Neural cell (in vitro differentiated cells): Measurements from ENCODE around the gene ADIG. TPM values are rescaled to one million over a fixed set of nuclear protein-coding genes. Genes with fewer than 3 reads are reported as not detected.

ENCODE experiments used
- H2AFZ ChIP-seq: fragments of 200-600, 300-800 bp; sonication (generic), shearing (Covaris generic); 2 replicates; pipeline ENCODE4 v1.6.0; 2014; ENCODE audit warnings: low read depth, mild to moderate bottlenecking, antibody characterized with exemption, low read length, moderate library complexity
- H3F3A ChIP-seq: fragments of 200-600 bp; shearing (Covaris generic); 2 replicates; pipeline ENCODE4 v1.6.1; 2016; ENCODE audit warnings: mild to moderate bottlenecking, moderate library complexity, mixed read lengths, antibody characterized with exemption, low read length; ENCODE audit not compliant: insufficient read depth, poor library complexity, severe bottlenecking
- H3K27ac ChIP-seq: fragments of 200-600, 300-800 bp; sonication (generic), shearing (Covaris generic); 2 replicates; pipeline ENCODE4 v1.5.1; 2014; ENCODE audit warnings: mild to moderate bottlenecking, low read length, moderate library complexity
- H3K27me3 ChIP-seq: fragments of 300-800, 200-600 bp; sonication (generic), shearing (Covaris generic); 2 replicates; pipeline ENCODE4 v1.6.0; 2014; ENCODE audit warnings: mild to moderate bottlenecking, low read depth, low read length, moderate library complexity; ENCODE audit not compliant: insufficient read depth
- H3K36me3 ChIP-seq: fragments of 300-800, 200-600 bp; sonication (generic), shearing (Covaris generic); 2 replicates; pipeline ENCODE4 v1.5.1; 2014; ENCODE audit warnings: mild to moderate bottlenecking, antibody characterized with exemption, low read length, moderate library complexity; ENCODE audit not compliant: insufficient read depth
- H3K4me2 ChIP-seq: fragments of 300-800, 200-600 bp; sonication (generic), shearing (Covaris generic); 2 replicates; pipeline ENCODE4 v1.6.0; 2014; ENCODE audit warnings: mild to moderate bottlenecking, low read length
- H3K4me3 ChIP-seq: fragments of 300-800, 200-600 bp; sonication (generic), shearing (Covaris generic); 2 replicates; pipeline ENCODE4 v1.5.1; 2014; ENCODE audit warnings: mild to moderate bottlenecking, low read length, moderate library complexity
- H3K79me2 ChIP-seq: fragments of 200-600 bp; shearing (Covaris generic); replicated peaks from 2 replicates; pipeline ENCODE4 v1.6.0; 2014; ENCODE audit warnings: mild to moderate bottlenecking, low read length, moderate library complexity; ENCODE audit not compliant: insufficient read depth
- H3K9ac ChIP-seq: fragments of 300-800, 200-600 bp; sonication (generic), shearing (Covaris generic); 2 replicates; pipeline ENCODE4 v1.6.1; 2016; ENCODE audit warnings: mild to moderate bottlenecking, low read length, mixed read lengths
- H3K9me2 ChIP-seq: fragments of 200-600 bp; shearing (Covaris generic); 2 replicates; pipeline ENCODE4 v1.6.1; 2016; ENCODE audit warnings: mild to moderate bottlenecking, low read length, mixed read lengths; ENCODE audit not compliant: insufficient read depth
- H3K9me3 ChIP-seq: fragments of 200-600, 300-800 bp; sonication (generic), shearing (Covaris generic); 2 replicates; pipeline ENCODE4 v1.6.1; 2016; ENCODE audit warnings: mild to moderate bottlenecking, mixed run types, low read length, moderate library complexity, mixed read lengths
- H4K20me1 ChIP-seq: fragments of 200-600 bp; shearing (Covaris generic); 2 replicates; pipeline ENCODE4 v1.6.1; 2016; ENCODE audit warnings: mild to moderate bottlenecking, mixed run types; ENCODE audit not compliant: insufficient read depth
- EP300 ChIP-seq: fragments of 450-650 bp; conservative IDR thresholded peaks from 2 replicates; pipeline ENCODE4 v1.6.1; 2014; ENCODE audit warnings: antibody characterized with exemption, mild to moderate bottlenecking, moderate library complexity; ENCODE audit not compliant: poor library complexity, severe bottlenecking
- EZH2 ChIP-seq: fragments of 200-600, 300-800 bp; shearing (Covaris generic), sonication (generic); IDR thresholded peaks from 2 replicates; pipeline ENCODE4 v1.6.1; 2014; ENCODE audit warnings: antibody characterized with exemption, low read length, borderline replicate concordance, mild to moderate bottlenecking; ENCODE audit not compliant: insufficient read depth, poor library complexity, severe bottlenecking
- MXI1 ChIP-seq: fragments of 450-650 bp; conservative IDR thresholded peaks from 2 replicates; pipeline ENCODE4 v1.6.1; 2014; ENCODE audit warnings: antibody characterized with exemption, mild to moderate bottlenecking; ENCODE audit not compliant: poor library complexity, severe bottlenecking
- POLR2AphosphoS5 ChIP-seq: IDR thresholded peaks from 2 replicates; pipeline ENCODE4 v1.6.1; 2012
- RAD21 ChIP-seq: fragments of 450-650 bp; conservative IDR thresholded peaks from 2 replicates; pipeline ENCODE4 v1.6.1; 2014; ENCODE audit warnings: antibody characterized with exemption, mild to moderate bottlenecking, moderate library complexity
- SMC3 ChIP-seq: fragments of 450-650 bp; conservative IDR thresholded peaks from 2 replicates; pipeline ENCODE4 v1.6.1; 2014; ENCODE audit warnings: antibody characterized with exemption, mild to moderate bottlenecking, moderate library complexity; ENCODE audit not compliant: poor library complexity
- TAF1 ChIP-seq: IDR thresholded peaks from 2 replicates; pipeline ENCODE4 v1.6.1; 2012; ENCODE audit warnings: low read depth
- polyA plus RNA-seq: library from polyadenylated mRNA; depleted of rRNA; stranded (reverse); fragments of >200 nt; gene quantifications from 2 replicates; pipeline ENCODE4 v1.2.3, GENCODE V29; 2014
- TF ChIP-seq, protein P1 (sequence below): IDR thresholded peaks from 2 replicates; pipeline ENCODE4 v1.6.1; 2012; ENCODE audit warnings: borderline replicate concordance
- TF ChIP-seq, protein P2 (sequence below): fragments of 450-650 bp; IDR thresholded peaks from 2 replicates; pipeline ENCODE4 v1.5.1; 2014; ENCODE audit warnings: antibody characterized with exemption, mild to moderate bottlenecking, moderate library complexity; ENCODE audit not compliant: poor library complexity, severe bottlenecking

ADIG gene
- polyA plus RNA-seq, 1 donor from 2014 or later: not detected

DNA sequence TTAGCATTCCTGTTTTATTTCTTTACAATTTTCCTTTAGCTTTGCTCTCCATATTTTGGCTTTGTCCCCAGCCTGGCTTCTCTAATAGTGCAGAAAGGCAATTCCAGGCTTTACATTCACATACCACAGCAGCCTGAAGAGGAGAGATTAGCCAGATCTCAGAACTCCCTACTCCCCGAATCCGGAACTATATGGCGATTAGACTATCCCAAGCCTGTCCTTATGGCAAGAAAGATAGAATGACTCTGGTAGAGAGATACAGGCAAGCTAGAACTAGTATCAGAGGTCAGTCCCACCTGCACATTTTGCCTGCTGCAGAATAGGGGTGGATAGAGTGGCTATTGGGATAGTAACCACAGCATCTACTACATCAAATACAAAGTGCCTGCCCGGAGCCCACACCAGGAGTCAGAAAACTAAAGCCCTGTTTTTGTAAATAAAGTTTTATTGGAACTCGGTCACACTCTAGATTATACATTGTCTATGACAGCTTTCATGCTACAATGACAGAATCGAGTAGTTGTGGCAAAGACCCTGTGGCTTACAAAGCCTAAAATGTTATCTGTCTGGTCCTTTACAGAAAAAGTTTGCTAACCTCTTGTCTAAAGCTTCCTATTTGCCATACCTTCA lies 17.1 kb upstream of the ADIG start:
- H3K36me3 ChIP-seq: peaks cover 8% of the 10 kb centered on the region
- no peak overlapping the region for H3K4me3 ChIP-seq
- TF ChIP-seq MXI1: no peak
- TF ChIP-seq SMC3: no peak
- TF ChIP-seq POLR2AphosphoS5: no peak
- TF ChIP-seq, protein P1, sequence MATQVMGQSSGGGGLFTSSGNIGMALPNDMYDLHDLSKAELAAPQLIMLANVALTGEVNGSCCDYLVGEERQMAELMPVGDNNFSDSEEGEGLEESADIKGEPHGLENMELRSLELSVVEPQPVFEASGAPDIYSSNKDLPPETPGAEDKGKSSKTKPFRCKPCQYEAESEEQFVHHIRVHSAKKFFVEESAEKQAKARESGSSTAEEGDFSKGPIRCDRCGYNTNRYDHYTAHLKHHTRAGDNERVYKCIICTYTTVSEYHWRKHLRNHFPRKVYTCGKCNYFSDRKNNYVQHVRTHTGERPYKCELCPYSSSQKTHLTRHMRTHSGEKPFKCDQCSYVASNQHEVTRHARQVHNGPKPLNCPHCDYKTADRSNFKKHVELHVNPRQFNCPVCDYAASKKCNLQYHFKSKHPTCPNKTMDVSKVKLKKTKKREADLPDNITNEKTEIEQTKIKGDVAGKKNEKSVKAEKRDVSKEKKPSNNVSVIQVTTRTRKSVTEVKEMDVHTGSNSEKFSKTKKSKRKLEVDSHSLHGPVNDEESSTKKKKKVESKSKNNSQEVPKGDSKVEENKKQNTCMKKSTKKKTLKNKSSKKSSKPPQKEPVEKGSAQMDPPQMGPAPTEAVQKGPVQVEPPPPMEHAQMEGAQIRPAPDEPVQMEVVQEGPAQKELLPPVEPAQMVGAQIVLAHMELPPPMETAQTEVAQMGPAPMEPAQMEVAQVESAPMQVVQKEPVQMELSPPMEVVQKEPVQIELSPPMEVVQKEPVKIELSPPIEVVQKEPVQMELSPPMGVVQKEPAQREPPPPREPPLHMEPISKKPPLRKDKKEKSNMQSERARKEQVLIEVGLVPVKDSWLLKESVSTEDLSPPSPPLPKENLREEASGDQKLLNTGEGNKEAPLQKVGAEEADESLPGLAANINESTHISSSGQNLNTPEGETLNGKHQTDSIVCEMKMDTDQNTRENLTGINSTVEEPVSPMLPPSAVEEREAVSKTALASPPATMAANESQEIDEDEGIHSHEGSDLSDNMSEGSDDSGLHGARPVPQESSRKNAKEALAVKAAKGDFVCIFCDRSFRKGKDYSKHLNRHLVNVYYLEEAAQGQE: no peak
- TF ChIP-seq EZH2: no peak
- no peak for TF ChIP-seq EP300
- TF ChIP-seq, protein P2, sequence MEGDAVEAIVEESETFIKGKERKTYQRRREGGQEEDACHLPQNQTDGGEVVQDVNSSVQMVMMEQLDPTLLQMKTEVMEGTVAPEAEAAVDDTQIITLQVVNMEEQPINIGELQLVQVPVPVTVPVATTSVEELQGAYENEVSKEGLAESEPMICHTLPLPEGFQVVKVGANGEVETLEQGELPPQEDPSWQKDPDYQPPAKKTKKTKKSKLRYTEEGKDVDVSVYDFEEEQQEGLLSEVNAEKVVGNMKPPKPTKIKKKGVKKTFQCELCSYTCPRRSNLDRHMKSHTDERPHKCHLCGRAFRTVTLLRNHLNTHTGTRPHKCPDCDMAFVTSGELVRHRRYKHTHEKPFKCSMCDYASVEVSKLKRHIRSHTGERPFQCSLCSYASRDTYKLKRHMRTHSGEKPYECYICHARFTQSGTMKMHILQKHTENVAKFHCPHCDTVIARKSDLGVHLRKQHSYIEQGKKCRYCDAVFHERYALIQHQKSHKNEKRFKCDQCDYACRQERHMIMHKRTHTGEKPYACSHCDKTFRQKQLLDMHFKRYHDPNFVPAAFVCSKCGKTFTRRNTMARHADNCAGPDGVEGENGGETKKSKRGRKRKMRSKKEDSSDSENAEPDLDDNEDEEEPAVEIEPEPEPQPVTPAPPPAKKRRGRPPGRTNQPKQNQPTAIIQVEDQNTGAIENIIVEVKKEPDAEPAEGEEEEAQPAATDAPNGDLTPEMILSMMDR: no peak
- TF ChIP-seq TAF1: no peak
- no peak for TF ChIP-seq RAD21
- no peak overlapping the region for H3K27ac ChIP-seq
- no peak overlapping the region for H3K4me2 ChIP-seq
- H3F3A ChIP-seq: no peaks in the 10 kb centered on the region
- no peaks in the 10 kb centered on the region for H3K79me2 ChIP-seq
- no peaks in the 10 kb centered on the region for H3K9me2 ChIP-seq
- no peak overlapping the region for H2AFZ ChIP-seq
- no peaks in the 10 kb centered on the region for H3K27me3 ChIP-seq
- no peaks in the 10 kb centered on the region for H3K9me3 ChIP-seq
- no peak overlapping the region for H3K9ac ChIP-seq
- H4K20me1 ChIP-seq: no peaks in the 10 kb centered on the region

DNA sequence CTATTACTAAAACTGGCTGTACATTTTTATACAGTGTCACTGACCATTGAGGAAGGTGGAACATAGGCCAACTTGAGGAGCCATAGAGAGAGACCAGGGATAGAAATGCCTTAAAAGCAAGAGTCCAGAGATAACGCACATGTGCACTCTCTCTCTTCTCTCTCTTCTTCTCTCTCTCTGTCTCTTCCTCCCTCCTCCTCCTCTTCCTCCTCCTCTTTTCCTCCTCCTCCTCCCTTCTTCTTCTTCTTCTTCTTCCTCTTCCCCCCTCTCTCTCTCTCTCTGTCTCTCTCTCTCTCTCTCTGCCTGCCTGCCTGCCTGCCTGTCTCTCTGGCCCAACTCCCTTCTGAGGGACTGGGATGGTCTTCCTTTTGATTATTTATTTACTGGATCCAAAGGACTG lies 16.3 kb upstream of the ADIG start:
- no peaks in the 10 kb centered on the region for H3K79me2 ChIP-seq
- no peak overlapping the region for H3K4me2 ChIP-seq
- H3K9me3 ChIP-seq: no peaks in the 10 kb centered on the region
- no peaks in the 10 kb centered on the region for H3K9me2 ChIP-seq
- no peak overlapping the region for H3K27ac ChIP-seq
- no peaks in the 10 kb centered on the region for H3F3A ChIP-seq
- no peak overlapping the region for H3K9ac ChIP-seq
- H3K27me3 ChIP-seq: no peaks in the 10 kb centered on the region
- H2AFZ ChIP-seq: no peak overlapping the region
- H4K20me1 ChIP-seq: no peaks in the 10 kb centered on the region
- H3K4me3 ChIP-seq: no peak overlapping the region
- no peak for TF ChIP-seq RAD21
- no peak for TF ChIP-seq EZH2
- TF ChIP-seq, protein P2: no peak
- TF ChIP-seq MXI1: no peak
- TF ChIP-seq SMC3: no peak
- TF ChIP-seq, protein P1: no peak
- no peak for TF ChIP-seq EP300
- no peak for TF ChIP-seq POLR2AphosphoS5
- no peak for TF ChIP-seq TAF1
- H3K36me3 ChIP-seq: peaks cover 5% of the 10 kb centered on the region
